GM12892 (cell line): ENCODE measurements around the gene ANKFN1.

Experiments used
- POLR2A ChIP-seq: IDR thresholded peaks from 2 replicates; pipeline ENCODE4 v1.6.1; 2011; ENCODE audit warnings: low read depth, low read length, control low read depth
- POLR2AphosphoS5 ChIP-seq: IDR thresholded peaks from 2 replicates; pipeline ENCODE4 v1.6.1; 2011; ENCODE audit warnings: low read depth, low read length, control low read depth

GRCh38 chr17:56313201-56313600 lies 159.9 kb downstream of the ANKFN1 start:
- TF ChIP-seq POLR2A = no peak
- TF ChIP-seq POLR2AphosphoS5 = no peak
